ENCODE results near the gene NHERF2. TPM values are rescaled to one million over a fixed set of nuclear protein-coding genes. Genes with fewer than 3 reads are reported as not detected.

The NHERF2 gene
- total RNA-seq, 2 experiments from 2014 or later = 1.1 to 1.4 TPM

DNA sequence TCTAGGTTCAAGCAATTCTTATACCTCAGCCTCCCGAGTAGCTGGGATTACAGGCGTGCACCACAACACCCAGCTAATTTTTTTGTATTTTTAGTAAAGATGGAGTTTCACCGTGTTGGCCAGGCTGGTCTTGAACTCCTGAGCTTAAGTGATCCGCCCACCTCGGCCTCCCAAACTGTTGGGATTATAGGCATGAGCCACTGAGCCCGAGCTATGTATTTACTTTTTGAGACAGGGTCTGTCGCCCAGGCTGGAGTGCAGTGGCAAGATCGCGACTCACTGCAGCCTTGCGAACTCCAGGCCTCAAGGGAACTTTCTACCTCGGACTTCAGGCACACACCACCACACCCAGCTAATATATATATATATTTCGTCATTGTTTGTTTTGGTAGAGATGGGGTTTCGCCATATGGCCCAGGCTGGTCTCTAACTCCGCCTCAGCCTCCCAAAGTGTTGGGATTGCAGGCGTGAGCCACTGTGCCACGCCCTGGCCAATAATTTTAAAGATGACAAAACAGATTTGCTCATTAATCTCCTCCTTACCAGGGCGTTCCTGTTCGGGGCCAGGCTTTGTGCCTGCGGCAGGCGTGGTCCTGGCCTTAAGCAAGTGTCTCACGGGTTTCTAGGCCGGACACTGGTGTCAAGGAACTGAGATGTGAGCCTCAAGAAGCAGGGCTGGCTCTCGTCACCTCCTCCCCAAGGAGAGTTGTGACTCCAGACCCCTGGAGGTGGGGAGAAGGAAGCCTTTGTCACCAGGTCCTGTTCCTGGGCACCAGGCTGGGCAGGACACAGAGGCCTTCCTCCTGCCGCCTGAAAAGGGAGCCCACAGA is 11.4 kb upstream of the NHERF2 start:
- Mint-ChIP-seq H3K4me3 (no peak overlapping the region), H3K9me3 (no peaks in the 10 kb centered on the region), H3K36me3 (ENCODE audit: low read depth) (peaks cover under 1% of the 10 kb centered on the region), H3K27ac (no peak overlapping the region), H3K4me1 (peaks cover 2% of the 10 kb centered on the region), H3K27me3 (peaks cover 11% of the 10 kb centered on the region)
- DNase-seq = no peak
- POLR2A ChIA-PET = no interaction called here
- CTCF ChIA-PET = interaction anchor here (0.6 to 0.9 kb wide), 2 partner anchors 137 to 392 kb away, joined by 3 to 4 read pairs; no protein-coding TSS in a partner anchor

DNA sequence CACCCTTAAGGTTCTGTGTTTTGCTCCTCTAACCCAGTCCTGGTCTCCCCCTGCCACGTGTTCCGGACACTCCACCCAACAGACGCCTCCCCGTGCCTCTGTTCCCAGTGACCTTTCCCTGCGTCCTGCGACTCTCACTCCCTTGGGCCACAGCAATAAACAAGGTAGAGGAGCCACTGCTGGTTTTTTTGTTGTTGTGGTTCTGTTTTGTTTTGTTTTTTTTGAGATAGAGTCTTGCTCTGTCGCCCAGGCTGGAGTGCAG is 10.8 kb upstream of the NHERF2 start:
- H3K27ac Mint-ChIP-seq = no peak overlapping the region
- no peaks in the 10 kb centered on the region for H3K9me3 Mint-ChIP-seq
- no peak for DNase-seq
- peaks cover 17% of the 10 kb centered on the region for H3K27me3 Mint-ChIP-seq
- CTCF ChIA-PET = interaction anchor here (0.9 to 1.9 kb wide), 4 partner anchors 13 to 130 kb away, joined by 3 to 5 read pairs (median 4); no protein-coding TSS in a partner anchor
- no peaks in the 10 kb centered on the region for H3K36me3 Mint-ChIP-seq (ENCODE audit: low read depth)
- peaks cover 4% of the 10 kb centered on the region for H3K4me1 Mint-ChIP-seq
- H3K4me3 Mint-ChIP-seq = no peak overlapping the region
- POLR2A ChIA-PET = no interaction called here

DNA sequence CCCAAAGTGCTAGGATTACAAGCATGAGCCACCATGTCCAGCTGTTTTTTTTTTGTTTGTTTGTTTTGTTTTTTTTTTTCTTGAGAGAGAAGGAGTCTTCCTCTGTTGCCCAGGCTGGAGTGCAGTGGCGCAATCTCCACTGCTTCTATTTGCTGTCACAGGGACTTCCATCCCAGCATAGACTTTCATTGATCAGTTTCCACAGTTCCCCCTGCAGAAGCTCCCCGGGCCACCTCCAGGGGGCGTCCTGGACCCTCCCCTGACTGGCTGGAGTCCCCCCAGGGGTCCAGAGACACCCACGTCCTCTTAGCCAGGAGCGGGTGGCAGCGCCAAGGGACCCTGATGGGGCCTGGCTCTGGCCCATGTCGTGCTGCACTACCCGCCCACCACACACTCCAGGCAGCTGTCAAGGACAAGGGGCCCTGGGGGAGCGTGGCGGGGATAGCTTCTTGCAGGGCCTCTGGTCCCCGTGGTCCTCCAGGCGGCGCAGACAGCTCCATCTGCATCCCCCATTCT is 10.2 kb upstream of the NHERF2 start:
- POLR2A ChIA-PET = no interaction called here
- H3K4me3 Mint-ChIP-seq = no peak overlapping the region
- H3K27ac Mint-ChIP-seq = no peak overlapping the region
- peaks cover 5% of the 10 kb centered on the region for H3K4me1 Mint-ChIP-seq
- CTCF ChIA-PET = interaction anchor here (0.9 to 1.9 kb wide), 5 partner anchors 13 to 130 kb away, joined by 3 to 5 read pairs (median 4); partner anchors contain the start of genes NTHL1 and TSC2
- H3K9me3 Mint-ChIP-seq = no peaks in the 10 kb centered on the region
- no peak for DNase-seq
- peaks cover 20% of the 10 kb centered on the region for H3K27me3 Mint-ChIP-seq
- H3K36me3 Mint-ChIP-seq (ENCODE audit: low read depth) = no peaks in the 10 kb centered on the region

DNA sequence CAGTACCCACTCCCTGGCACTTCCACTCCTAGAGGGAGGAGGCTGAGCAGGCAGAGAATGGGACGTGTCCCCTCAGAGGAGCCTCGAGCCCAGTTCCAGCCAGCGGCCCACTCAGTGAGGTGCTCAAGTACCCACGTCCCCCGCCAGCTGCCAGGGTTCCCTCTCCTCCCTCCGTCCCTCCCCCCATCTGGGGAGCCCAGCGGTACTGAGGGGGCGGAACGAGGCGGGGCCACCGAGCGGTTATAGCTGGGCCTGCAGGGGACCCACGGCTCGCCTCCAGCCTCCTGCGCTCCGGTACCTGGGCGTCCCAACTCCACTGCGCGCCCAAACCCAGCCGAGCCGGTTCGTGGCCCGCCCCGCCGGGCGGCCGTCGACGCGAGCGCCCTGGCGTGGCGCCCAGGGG is 7.2 kb upstream of the NHERF2 start, which contains the start of gene NPW:
TSS of gene NPW (plus strand) at position 268 of the 403 bp plus-strand sequence.
- Mint-ChIP-seq H3K4me3 (no peak within 1 kb of the TSS), H3K9me3 (no peaks in the 10 kb centered on the region), H3K27me3 (peaks cover 30% of the 10 kb centered on the region), H3K27ac (no peak within 1 kb of the TSS), H3K36me3 (ENCODE audit: low read depth) (no peaks in the 10 kb centered on the region), H3K4me1 (peaks cover 21% of the 10 kb centered on the region)
- CTCF ChIA-PET = interaction anchor here (1.1 to 1.3 kb wide), 2 partner anchors 15 to 134 kb away, joined by 3 to 4 read pairs; no protein-coding TSS in a partner anchor
- POLR2A ChIA-PET = no interaction called here
- peak; percentile 18 for DNase-seq

DNA sequence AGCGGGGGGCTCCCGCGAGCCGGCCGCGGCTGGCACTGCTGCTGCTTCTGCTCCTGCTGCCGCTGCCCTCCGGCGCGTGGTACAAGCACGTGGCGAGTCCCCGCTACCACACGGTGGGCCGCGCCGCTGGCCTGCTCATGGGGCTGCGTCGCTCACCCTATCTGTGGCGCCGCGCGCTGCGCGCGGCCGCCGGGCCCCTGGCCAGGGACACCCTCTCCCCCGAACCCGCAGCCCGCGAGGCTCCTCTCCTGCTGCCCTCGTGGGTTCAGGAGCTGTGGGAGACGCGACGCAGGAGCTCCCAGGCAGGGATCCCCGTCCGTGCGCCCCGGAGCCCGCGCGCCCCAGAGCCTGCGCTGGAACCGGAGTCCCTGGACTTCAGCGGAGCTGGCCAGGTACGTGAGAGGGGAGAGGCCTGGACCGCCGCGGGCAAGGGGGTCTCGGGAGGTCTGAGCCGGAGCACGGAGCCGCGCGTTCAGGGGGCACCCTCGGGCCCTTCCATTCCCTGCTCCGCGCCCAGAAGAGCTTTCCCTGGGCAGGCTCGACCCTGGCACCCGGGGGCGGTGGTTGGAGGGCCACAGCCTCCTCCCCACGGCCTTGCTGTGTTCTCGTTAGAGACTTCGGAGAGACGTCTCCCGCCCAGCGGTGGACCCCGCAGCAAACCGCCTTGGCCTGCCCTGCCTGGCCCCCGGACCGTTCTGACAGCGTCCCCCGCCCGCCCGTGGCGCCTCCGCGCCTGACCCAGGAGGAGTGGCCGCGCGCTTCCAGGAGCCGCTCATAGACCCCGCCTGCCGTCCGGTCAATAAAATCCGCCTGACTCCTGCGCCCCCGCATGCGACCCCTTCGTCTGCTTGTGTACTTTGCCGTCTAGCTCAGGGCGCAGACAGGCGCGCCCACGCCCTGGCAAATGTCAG is 6.5 kb upstream of the NHERF2 start:
- H3K27ac Mint-ChIP-seq = no peak overlapping the region
- no peak overlapping the region for H3K4me3 Mint-ChIP-seq
- ChIA-PET CTCF (interaction anchor here (0.6 to 1.3 kb wide), 3 partner anchors 16 to 133 kb away, joined by 3 to 4 read pairs (median 4); no protein-coding TSS in a partner anchor), POLR2A (no interaction called here)
- no peaks in the 10 kb centered on the region for H3K36me3 Mint-ChIP-seq (ENCODE audit: low read depth)
- peaks cover 21% of the 10 kb centered on the region for H3K4me1 Mint-ChIP-seq
- peaks cover 30% of the 10 kb centered on the region for H3K27me3 Mint-ChIP-seq
- DNase-seq = no peak
- no peaks in the 10 kb centered on the region for H3K9me3 Mint-ChIP-seq

DNA sequence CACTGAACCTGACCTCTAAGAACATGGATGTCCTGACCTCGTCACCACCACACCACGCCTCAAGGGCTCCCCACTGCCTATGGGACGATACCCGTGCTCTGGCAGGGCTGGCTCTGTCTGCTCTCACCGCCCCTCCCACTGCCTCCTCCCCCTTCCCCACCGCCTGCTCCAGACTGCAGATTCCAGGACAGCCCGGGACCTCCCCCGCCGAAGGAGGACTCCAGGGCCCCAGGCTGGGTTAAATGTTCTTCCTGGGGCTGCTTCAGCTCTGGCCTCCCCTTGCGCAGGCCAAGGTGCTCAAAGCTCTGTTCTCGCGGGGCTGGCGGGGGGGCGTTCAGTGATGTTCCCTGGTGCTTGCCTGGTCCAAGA is 4.0 kb upstream of the NHERF2 start:
- H3K27ac Mint-ChIP-seq = no peak overlapping the region
- H3K36me3 Mint-ChIP-seq (ENCODE audit: low read depth) = no peaks in the 10 kb centered on the region
- no peaks in the 10 kb centered on the region for H3K9me3 Mint-ChIP-seq
- H3K27me3 Mint-ChIP-seq = peaks cover 39% of the 10 kb centered on the region
- peak overlapping the region; percentile 55 for H3K4me3 Mint-ChIP-seq
- CTCF ChIA-PET = interaction anchor here (0.6 to 2.2 kb wide), 18 partner anchors 8 to 317 kb away, joined by 3 to 13 read pairs (median 3); partner anchors contain the start of genes MAPK8IP3, NTHL1, TRAF7 and TSC2
- no peak for DNase-seq
- POLR2A ChIA-PET = interaction anchor here (1.3 kb wide), 1 partner anchor 118 kb away, joined by 4 read pairs; no protein-coding TSS in a partner anchor
- H3K4me1 Mint-ChIP-seq = peaks cover 28% of the 10 kb centered on the region

DNA sequence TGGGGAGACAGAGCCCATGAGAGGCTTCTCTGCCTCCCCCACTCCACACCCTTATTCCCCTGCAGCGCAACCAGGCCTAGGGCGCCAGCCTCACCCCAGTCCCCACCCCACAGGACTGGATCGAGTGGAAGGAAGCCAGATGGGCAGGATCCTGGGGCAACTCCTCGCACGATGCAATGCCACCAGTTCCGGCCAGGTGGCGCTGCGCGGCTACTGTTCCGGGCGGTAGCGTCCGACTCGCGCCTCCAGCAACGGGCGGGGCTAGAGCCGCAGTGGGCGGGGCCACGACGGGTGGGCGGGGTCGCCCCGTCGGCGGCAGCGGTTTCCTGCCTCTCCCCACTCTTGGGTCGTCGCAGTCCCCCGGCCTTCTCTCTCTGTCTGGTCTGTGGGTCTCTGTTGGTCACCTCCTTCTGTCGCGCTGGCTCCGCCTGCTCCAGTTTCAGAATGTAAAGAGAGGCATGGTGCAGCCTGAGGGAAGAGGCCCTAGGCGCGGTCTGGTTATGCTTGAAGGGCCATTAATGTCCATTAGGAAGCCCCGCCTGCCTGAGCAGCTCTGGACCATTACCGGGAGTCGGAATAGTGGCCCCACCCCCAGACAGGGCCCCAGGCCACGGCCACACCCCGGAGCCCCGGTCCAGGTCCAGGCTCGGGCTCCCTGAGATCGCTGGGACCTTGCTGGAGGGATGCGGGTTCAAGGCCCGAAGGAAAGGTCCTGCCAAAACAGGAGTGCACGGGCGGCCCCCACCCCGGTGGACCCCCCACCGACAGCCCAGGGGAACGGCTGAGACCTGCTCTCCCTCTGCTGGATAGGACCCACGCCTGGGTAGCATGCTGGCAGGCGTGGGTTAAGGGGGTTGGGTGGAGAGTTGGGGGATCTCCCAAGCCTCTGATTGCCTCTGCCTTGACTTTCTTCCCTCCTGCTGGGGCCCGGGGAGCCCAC is 3.3 kb upstream of the NHERF2 start:
- Mint-ChIP-seq H3K27ac (peak overlapping the region; percentile 67), H3K4me3 (peak overlapping the region; percentile 55), H3K36me3 (ENCODE audit: low read depth) (no peaks in the 10 kb centered on the region), H3K27me3 (peaks cover 44% of the 10 kb centered on the region), H3K4me1 (peaks cover 28% of the 10 kb centered on the region), H3K9me3 (no peaks in the 10 kb centered on the region)
- peak; percentile 94 for DNase-seq
- POLR2A ChIA-PET = interaction anchor here (0.8 to 1.3 kb wide), 3 partner anchors 58 to 131 kb away, joined by 3 to 4 read pairs (median 3); no protein-coding TSS in a partner anchor
- CTCF ChIA-PET = interaction anchor here (0.6 to 2.8 kb wide), 18 partner anchors 10 to 317 kb away, joined by 3 to 13 read pairs (median 4); partner anchors contain the start of genes MAPK8IP3, NTHL1, TRAF7 and TSC2

DNA sequence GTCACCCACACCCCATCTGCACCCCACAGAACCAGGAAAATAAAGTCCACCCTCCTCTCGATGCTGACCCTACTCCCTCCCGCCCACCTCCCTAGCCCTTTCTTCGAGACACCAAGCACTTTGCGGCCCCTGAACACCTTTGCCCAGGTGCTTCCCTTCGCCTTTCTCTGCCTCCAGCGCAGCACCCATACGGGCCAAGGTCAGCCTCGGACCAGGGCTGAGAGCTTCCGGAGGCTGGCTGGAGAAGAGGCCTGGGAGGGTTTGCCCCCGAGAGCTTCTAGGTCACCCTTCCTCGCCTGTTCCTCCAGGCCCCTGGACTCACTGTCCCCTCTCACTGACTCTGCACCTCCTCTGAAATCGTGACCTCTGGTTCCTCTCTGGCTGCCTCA is 2.7 kb upstream of the NHERF2 start:
- ChIA-PET POLR2A (interaction anchor here (0.8 to 1.1 kb wide), 2 partner anchors 59 to 130 kb away, joined by 3 read pairs; no protein-coding TSS in a partner anchor), CTCF (interaction anchor here (0.6 to 2.8 kb wide), 3 partner anchors 116 to 473 kb away, joined by 3 to 13 read pairs (median 8); no protein-coding TSS in a partner anchor)
- peaks cover 28% of the 10 kb centered on the region for H3K4me1 Mint-ChIP-seq
- peak overlapping the region; percentile 60 for H3K27ac Mint-ChIP-seq
- H3K27me3 Mint-ChIP-seq = peaks cover 41% of the 10 kb centered on the region
- no peak overlapping the region for H3K4me3 Mint-ChIP-seq
- no peaks in the 10 kb centered on the region for H3K36me3 Mint-ChIP-seq (ENCODE audit: low read depth)
- no peak for DNase-seq
- H3K9me3 Mint-ChIP-seq = no peaks in the 10 kb centered on the region

DNA sequence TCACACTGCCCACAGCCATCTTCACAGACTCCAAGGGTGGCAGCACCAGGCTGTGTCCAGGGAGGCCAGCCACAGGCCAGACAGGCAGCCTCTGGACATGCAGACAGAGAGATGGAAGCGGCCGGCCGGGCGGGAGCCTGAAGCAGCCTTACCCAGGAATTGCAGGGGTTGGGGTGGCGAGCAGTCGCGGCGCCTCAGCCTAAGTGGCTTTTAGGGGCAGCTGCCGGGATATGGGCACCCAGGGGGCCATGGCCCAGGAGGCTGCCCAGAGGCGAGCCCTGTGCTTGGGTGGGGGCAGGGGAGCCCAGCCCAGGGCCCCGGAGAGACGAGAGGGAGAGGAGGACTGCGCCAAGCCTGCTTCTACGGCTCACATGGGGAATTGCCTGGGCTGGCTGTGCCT is 1.5 kb upstream of the NHERF2 start:
- Mint-ChIP-seq H3K4me1 (peaks cover 28% of the 10 kb centered on the region), H3K36me3 (ENCODE audit: low read depth) (no peaks in the 10 kb centered on the region), H3K9me3 (no peaks in the 10 kb centered on the region), H3K27ac (no peak overlapping the region), H3K27me3 (peaks cover 36% of the 10 kb centered on the region), H3K4me3 (peak overlapping the region; percentile 51)
- CTCF ChIA-PET = interaction anchor here (2.8 kb wide), 1 partner anchor 115 kb away, joined by 8 read pairs; no protein-coding TSS in a partner anchor
- no peak for DNase-seq
- POLR2A ChIA-PET = no interaction called here

DNA sequence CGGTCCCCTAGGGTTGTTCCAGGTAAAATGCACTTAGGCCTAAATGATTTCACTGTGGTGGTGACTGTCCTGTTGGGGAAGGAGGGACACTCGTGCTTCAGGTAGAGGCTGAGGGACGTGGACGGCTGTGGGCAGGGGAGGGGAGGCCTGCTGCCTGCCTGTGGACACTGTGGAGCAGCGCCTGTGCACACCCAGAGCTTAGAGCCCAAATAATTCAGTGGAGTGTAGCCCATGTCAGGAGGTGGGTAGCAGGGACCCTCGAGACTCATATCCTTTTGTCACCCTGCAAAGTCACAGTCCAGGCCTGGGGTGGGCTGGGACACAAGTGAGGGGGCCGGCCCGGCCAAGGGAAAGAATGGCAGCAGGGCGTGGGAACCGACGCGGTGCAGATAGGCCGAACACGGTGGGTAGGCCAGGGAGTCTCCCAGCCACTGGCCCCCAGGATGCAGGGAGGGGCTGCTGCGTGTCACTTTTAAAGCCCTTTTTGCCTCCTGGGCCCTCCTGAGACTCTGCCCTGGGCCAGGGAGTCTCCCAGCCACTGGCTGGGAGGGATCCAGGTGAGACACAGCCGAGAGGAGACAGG is 733 bp upstream of the NHERF2 start:
- H3K27me3 Mint-ChIP-seq = peaks cover 29% of the 10 kb centered on the region
- H3K4me3 Mint-ChIP-seq = peak overlapping the region; percentile 51
- ChIA-PET POLR2A (interaction anchor here (0.9 kb wide), 1 partner anchor 130 kb away, joined by 3 read pairs; the partner anchor contains the start of gene TRAF7), CTCF (interaction anchor here (2.8 kb wide), 1 partner anchor 114 kb away, joined by 8 read pairs; no protein-coding TSS in a partner anchor)
- no peak for DNase-seq
- no peaks in the 10 kb centered on the region for H3K36me3 Mint-ChIP-seq (ENCODE audit: low read depth)
- H3K27ac Mint-ChIP-seq = no peak overlapping the region
- H3K4me1 Mint-ChIP-seq = peaks cover 23% of the 10 kb centered on the region
- no peaks in the 10 kb centered on the region for H3K9me3 Mint-ChIP-seq
